GM18502 (cell line): ENCODE results near the gene CAMSAP1.

Experiments
- ATAC-seq: cut with Tn5 transposase; IDR thresholded peaks from one replicate; pipeline ENCODE4 v1.9.1; 2021; ENCODE audit warnings: mild to moderate bottlenecking; ENCODE audit not compliant: unreplicated experiment, poor library complexity

The CAMSAP1 gene

GRCh38 chr9:135848341-135849047 lies 58.9 kb downstream of the CAMSAP1 start:
- no peak for ATAC-seq

GRCh38 chr9:135847833-135848232 lies 59.5 kb downstream of the CAMSAP1 start:
- ATAC-seq, result no peak

- no peak for ATAC-seq
Measured at GRCh38 chr9:135840539-135840938, 66.8 kb downstream of the CAMSAP1 start.

GRCh38 chr9:135840107-135840506 lies 67.2 kb downstream of the CAMSAP1 start:
- no peak for ATAC-seq

GRCh38 chr9:135839516-135839915 lies 67.8 kb downstream of the CAMSAP1 start:
- ATAC-seq, result no peak

- ATAC-seq, result no peak
Measured at GRCh38 chr9:135835131-135835530, 72.2 kb downstream of the CAMSAP1 start.

- no peak for ATAC-seq
Measured at GRCh38 chr9:135833864-135834263, 73.5 kb downstream of the CAMSAP1 start.

GRCh38 chr9:135830496-135830895 lies 76.8 kb downstream of the CAMSAP1 start:
- no peak for ATAC-seq

- ATAC-seq, result no peak
Measured at GRCh38 chr9:135828656-135829055, 78.7 kb downstream of the CAMSAP1 start.

- ATAC-seq, result no peak
Measured at GRCh38 chr9:135827866-135828580, 79.3 kb downstream of the CAMSAP1 start.

GRCh38 chr9:135827301-135827700 lies 80.0 kb downstream of the CAMSAP1 start:
- ATAC-seq, result no peak

- ATAC-seq, result no peak
Measured at GRCh38 chr9:135826188-135826545, 81.2 kb downstream of the CAMSAP1 start.

- no peak for ATAC-seq
Measured at GRCh38 chr9:135825435-135826187, 81.7 kb downstream of the CAMSAP1 start.

GRCh38 chr9:135823036-135823435 lies 84.3 kb downstream of the CAMSAP1 start:
- ATAC-seq, result no peak

GRCh38 chr9:135822374-135822755 lies 85.0 kb downstream of the CAMSAP1 start:
- no peak for ATAC-seq

GRCh38 chr9:135821733-135822373 lies 85.5 kb downstream of the CAMSAP1 start:
- no peak for ATAC-seq

- ATAC-seq, result no peak
Measured at GRCh38 chr9:135821116-135821515, 86.2 kb downstream of the CAMSAP1 start.

- no peak for ATAC-seq
Measured at GRCh38 chr9:135820661-135821060, 86.7 kb downstream of the CAMSAP1 start.

- ATAC-seq, result no peak
Measured at GRCh38 chr9:135819905-135820304, 87.4 kb downstream of the CAMSAP1 start.

GRCh38 chr9:135818718-135819475 lies 88.4 kb downstream of the CAMSAP1 start:
- no peak for ATAC-seq
